ENCODE data around the gene PEX11G.
"Not testable (repeated sequence)": the region's sequence is repeated elsewhere in the genome, so short reads cannot be mapped to it uniquely, and the experiment has no call there.

The PEX11G gene

DNA sequence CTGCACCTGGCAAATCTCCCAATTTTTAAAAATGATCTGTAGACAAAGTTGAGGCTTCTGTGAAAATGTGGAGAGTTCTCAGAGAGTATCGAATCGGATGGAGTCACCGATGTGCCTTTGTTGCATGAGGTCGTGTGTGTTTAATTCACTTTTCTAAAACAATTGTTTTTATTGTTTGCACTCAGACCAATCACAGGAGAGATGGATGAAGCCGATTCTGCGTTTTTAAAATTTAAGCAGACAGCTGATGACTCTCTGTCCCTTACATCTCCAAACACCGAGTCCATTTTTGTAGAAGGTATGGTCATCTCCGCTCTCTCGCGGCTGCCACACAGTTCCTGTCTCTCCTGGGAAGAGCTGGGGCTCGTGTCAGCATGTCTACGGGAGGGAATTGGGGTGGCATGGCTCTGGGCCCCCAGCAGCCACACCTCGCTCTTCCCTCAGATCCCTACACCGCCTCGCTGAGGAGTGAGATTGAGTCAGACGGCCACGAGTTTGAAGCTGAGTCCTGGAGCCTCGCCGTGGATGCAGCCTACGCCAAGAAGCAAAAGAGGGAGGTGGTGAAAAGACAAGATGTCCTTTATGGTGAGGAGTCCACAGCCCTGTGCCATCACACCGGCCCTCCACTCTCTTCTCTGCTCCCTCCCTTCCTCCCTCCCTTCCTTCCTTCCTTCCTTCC is 47.2 kb downstream of the PEX11G start:
- no peak for DNase-seq (ENCODE audit: low read depth in 2 of 2, low spot score in 1 of 2)

DNA sequence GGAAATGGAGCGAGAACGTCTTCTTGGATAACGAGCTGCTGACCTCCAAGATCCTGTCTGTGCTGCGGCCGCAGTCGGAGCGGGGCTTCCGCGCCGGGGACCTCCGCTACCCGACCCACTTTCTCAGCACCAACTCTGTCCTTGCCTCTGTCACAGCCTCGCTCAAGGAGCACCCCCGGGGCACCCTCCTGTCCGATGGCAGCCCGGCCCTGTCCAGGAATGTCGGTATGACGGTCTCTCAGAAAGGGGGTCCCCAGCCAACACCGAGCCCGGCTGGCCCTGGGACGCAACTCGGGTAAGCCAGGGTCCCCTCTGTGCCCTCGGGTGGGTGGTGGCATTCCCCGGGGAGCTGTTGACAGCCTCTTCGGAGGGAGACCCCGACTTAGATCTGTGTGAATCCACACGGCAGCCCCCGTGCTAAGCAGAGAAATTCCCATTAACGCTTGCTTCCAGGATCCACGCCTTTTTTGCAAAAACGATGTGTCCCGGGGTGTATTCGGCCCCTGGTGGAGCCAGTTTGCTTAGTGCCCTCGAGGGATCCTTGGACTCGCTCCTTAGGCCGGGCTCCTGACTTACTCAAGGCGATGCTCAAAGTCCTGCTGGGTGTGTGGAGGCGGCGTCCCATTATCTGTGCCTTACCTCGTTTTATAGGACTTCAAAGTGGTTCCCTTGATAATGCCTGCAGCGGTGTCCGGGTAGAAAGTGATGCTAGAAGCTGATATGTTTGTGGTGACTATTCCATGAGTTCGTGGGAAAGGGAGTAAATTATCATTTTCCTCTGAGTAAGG is 48.5 kb downstream of the PEX11G start:
- no peak for DNase-seq (ENCODE audit: low read depth in 2 of 2, low spot score in 1 of 2)

DNA sequence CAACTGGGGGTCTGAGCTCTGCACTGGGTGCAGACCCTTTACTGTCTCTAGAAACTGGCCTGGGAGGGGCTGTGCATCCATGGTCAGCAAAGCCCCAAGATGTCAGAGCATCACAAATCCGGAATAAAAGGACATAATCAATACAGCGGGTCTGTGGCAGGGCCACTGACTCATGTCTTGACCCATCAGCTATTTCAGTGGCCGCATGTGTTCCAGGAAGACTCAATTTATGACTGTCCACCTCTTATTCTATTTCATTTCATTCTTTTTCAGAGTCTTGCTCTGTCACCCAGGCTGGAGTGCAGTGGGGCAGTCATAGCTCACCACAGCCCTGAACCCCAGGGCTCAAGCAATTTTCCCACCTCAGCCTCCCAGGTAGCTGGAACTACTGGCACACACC is 53.2 kb downstream of the PEX11G start:
- DNase-seq (ENCODE audit: low read depth in 2 of 2, low spot score in 1 of 2), result no peak

DNA sequence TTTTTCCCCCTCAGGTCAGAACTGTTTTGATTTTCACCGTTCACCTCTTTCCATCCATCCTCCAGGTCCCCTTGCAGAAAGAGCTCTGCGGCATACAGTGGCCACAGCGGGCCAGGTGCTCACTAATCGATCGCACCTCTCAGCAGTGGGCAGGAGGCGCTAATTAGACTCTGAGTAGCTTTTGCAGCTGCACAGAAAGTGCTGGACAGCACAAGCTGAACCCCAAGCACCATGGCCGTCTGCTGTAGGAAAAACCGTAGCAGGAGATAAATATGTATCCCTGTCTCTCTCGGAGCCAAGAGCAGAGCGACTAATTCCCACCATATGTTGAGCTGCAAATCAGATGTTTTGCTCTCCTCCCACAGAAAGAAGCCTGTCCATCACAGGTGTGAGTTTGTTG is 54.4 kb downstream of the PEX11G start:
- no peak for DNase-seq (ENCODE audit: low read depth in 2 of 2, low spot score in 1 of 2)

DNA sequence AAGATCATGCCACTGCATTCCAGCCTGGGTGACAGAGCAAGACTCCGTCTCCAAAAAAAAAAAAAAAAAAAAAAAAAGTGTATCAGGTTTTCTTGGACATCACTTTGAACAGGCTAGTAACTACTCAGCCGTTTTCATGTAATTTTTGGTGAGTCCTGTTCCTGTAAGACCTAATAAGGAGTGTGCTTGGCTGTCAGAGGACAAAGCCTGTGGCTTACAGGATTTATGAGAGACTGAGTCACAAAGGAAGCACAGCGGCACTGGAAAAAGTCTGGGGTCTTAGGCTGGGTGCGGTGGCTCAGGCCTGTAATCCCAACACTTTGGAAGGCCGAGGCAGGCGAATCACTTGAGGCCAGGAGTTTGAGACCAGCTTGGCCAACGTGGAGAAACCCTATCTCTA is 55.4 kb downstream of the PEX11G start:
- DNase-seq (ENCODE audit: low read depth in 2 of 2, low spot score in 1 of 2), result not testable (repeated sequence)

DNA sequence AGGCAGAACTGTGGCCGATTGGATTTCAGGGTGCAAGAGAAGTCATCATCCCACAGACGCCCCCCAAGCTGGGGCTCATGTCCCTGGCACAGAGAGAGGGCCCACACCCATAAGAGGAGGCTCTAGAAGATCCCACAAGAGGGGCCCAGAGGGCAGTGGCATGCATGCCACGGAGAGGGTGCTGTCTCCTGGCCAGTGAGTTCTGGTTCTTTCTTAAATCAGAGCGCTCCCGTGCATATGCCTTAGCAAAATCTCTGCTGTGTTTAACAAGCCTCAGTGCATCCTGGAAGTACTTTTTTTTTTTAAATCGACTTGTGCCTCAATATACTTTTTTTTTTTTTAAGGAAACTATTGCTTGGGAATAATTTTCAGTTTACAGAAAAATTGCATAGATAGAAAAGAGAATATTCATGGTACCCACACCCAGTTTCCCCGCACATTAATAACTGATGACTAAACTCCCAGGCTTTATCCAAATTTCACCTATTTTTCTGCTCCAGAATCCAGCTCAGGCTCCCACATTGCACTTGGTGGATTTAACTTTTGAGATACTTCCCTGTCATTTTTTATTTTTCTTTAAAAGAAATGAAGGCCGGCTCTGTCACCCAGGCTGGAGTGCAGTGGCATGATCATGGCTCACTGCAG is 59.1 kb downstream of the PEX11G start:
- no peak for DNase-seq (ENCODE audit: low read depth in 2 of 2, low spot score in 1 of 2)

DNA sequence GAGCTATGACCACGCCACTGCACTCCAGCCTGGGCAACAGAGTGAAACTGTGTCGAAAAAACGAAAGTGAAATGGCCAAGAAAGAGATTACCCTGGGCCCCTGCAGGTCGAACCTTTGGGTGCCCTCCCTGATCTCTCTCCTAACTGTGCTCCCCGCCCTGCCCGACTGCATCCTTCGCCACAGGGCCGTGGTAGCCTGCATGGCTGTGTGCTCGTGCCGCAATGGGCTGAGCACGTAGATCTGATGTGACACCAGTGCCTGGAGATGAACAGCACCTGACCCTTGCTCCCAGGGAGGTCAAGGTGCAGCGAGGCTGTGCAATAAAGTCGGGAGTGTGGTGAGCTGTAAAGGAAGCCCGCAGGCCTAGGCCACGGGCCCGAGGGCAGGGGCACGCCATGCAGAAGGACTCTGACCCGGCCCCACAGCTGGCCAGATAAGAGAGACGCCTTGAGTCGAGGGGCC is 60.2 kb downstream of the PEX11G start:
- DNase-seq (ENCODE audit: low read depth in 2 of 2, low spot score in 1 of 2), result no peak

DNA sequence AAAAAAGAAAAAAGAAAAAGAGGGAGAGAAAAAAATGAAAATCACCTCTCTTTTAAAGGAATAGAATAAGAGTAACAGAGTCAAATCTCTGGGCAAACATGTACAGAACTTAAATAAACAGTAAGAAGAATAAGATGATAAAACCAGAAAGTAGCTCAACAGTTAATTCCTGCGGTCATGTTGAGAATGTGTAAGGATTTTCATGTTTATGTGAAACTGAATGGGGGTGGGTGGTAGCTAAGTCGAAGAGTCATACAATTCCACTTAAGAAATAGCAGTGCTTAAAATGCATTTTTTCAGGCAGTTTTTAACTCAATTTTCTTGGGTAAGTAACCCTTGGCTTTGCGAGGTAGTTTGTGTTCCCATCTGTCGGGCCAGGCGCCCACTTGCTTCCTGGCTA is 60.9 kb downstream of the PEX11G start:
- DNase-seq (ENCODE audit: low read depth in 2 of 2, low spot score in 1 of 2), result no peak

DNA sequence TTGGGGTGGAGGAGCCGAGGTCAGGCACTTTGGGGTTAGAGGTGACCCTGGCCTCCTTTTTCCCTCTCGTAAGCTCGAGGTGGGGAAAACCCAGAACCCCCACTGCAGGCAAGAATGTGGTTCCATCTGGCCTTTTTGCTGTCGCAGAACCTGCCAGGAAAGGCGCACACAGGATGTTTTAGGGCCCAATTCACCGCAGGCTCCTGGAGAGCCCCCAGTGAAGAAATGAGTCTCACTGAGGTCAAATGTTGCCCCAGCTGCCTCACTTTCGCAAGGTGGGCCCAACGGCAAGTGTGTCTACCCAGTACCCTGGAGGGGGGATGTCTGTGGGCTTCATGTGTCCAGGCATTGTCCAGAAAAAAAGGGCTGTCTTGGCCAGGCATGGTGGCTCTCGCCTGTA is 61.8 kb downstream of the PEX11G start:
- no peak for DNase-seq (ENCODE audit: low read depth in 2 of 2, low spot score in 1 of 2)

All from stimulated activated CD8-positive, alpha-beta memory T cell treated with anti-CD3 and anti-CD28 coated beads, Interleukin-4, amount 100 ng/mL, for 4 hours (primary cell).